HG02798 (cell line): ENCODE results near the gene ARPC1A.
"Not testable (repeated sequence)": the region's sequence is repeated elsewhere in the genome, so short reads cannot be mapped to it uniquely, and the experiment has no call there.

Source experiments
- ATAC-seq: cut with Tn5 transposase; IDR thresholded peaks from one replicate; pipeline ENCODE4 v1.9.1; 2021; ENCODE audit warnings: mild to moderate bottlenecking; ENCODE audit not compliant: unreplicated experiment, poor library complexity

The ARPC1A gene

GRCh38 chr7:99314504-99314903 lies 11.2 kb upstream of the ARPC1A start:
- ATAC-seq = no peak

- ATAC-seq = no peak
Observed at GRCh38 chr7:99320371-99320770, 5.3 kb upstream of the ARPC1A start.

GRCh38 chr7:99322659-99323058 lies 3.0 kb upstream of the ARPC1A start:
- ATAC-seq = not testable (repeated sequence)

GRCh38 chr7:99324559-99324958 lies 1.1 kb upstream of the ARPC1A start:
- no peak for ATAC-seq

- no peak for ATAC-seq
Observed at GRCh38 chr7:99325001-99325493, 651 bp upstream of the ARPC1A start.

- no peak for ATAC-seq
Observed at GRCh38 chr7:99326408-99326782, 697 bp downstream of the ARPC1A start.

- not testable (repeated sequence) for ATAC-seq
Observed at GRCh38 chr7:99330314-99330961, 4.7 kb downstream of the ARPC1A start.

GRCh38 chr7:99331002-99331401 lies 5.3 kb downstream of the ARPC1A start:
- no peak for ATAC-seq

GRCh38 chr7:99339595-99339994 lies 13.9 kb downstream of the ARPC1A start:
- no peak for ATAC-seq

- ATAC-seq = no peak
Observed at GRCh38 chr7:99340659-99341058, 15.0 kb downstream of the ARPC1A start.

- ATAC-seq = no peak
Observed at GRCh38 chr7:99344061-99344647, 18.5 kb downstream of the ARPC1A start.

- ATAC-seq = not testable (repeated sequence)
Observed at GRCh38 chr7:99350641-99351040, 24.9 kb downstream of the ARPC1A start.

- ATAC-seq = no peak
Observed at GRCh38 chr7:99352247-99352646, 26.5 kb downstream of the ARPC1A start.

- ATAC-seq = no peak
Observed at GRCh38 chr7:99355098-99355497, 29.4 kb downstream of the ARPC1A start.

- ATAC-seq = no peak
Observed at GRCh38 chr7:99357701-99358490, 32.2 kb downstream of the ARPC1A start.

GRCh38 chr7:99358521-99358920 lies 32.8 kb downstream of the ARPC1A start:
- not testable (repeated sequence) for ATAC-seq

GRCh38 chr7:99359465-99360154 lies 33.9 kb downstream of the ARPC1A start:
- no peak for ATAC-seq

GRCh38 chr7:99362801-99363200 lies 37.1 kb downstream of the ARPC1A start:
- ATAC-seq = no peak

- ATAC-seq = no peak
Observed at GRCh38 chr7:99363286-99363685, 37.6 kb downstream of the ARPC1A start.

- no peak for ATAC-seq
Observed at GRCh38 chr7:99365318-99366141, 39.8 kb downstream of the ARPC1A start.
